K562 (cell line): ENCODE data around the gene SPINK4. TPM values are rescaled to one million over a fixed set of nuclear protein-coding genes. Genes with fewer than 3 reads are reported as not detected.
A peak's percentile ranks its signal among the peaks of the same experiment; 100 is the strongest.

Experiments used
- ATAC-seq: fragments of 200-7000 bp; cut with Tn5 transposase; 3 replicates; pipeline ENCODE4 v1.9.1; 2020; ENCODE audit warnings: moderate library complexity
- BruUV-seq: library from RNA; stranded (reverse); fragments of 400-500 nt; replicated peaks from 2 replicates; lab custom pipeline; 2021; lab: Mats Ljungman, UMichigan
- CTCF ChIA-PET: fragments of 300-600 bp; formaldehyde crosslinking; extraction: SDS; loops from one replicate; lab custom pipeline; 2021; ENCODE audit warnings: low intra/inter-chr PET ratio; lab: Yijun Ruan, JAX
- POLR2A ChIA-PET: fragments of 300-600, 350-650 bp; sonication (Branson Sonifier 250); formaldehyde crosslinking; extraction: SDS; loops from one replicate; lab custom pipeline; 2021; ENCODE audit warnings: antibody characterized with exemption, inconsistent platforms; lab: Yijun Ruan, JAX
- DNase-seq, 4 experiments: peaks; one replicate each; pipeline versions ENCODE4 v3.0.0 to v3.0.0-alpha.2; 2011 to 2018; ENCODE audit warnings: low spot score in 3 of 4, mixed read lengths in 3 of 4; ENCODE audit errors: extremely low read depth in 1 of 4
- FAIRE-seq: peaks from 2 replicates; lab custom pipeline; 2011; peaks lifted over from hg19 to GRCh38; lab: Jason Lieb, UNC
- H2AFZ ChIP-seq: 2 replicates; pipeline ENCODE4 v1.6.0; 2011; ENCODE audit warnings: low read depth, low read length, control low read depth, inconsistent platforms
- H3K27ac ChIP-seq: fragments of 200-600 bp; 3 replicates; pipeline ENCODE4 v1.8.0; 2011; ENCODE audit warnings: low read depth, mild to moderate bottlenecking, control low read depth, inconsistent platforms, low read length, moderate library complexity, mixed read lengths; ENCODE audit errors: extremely low read depth
- H3K27me3 ChIP-seq, 2 experiments: fragments of 300-600 bp in 1 of 2; 2 replicates in 1 of 2; 3 replicates in 1 of 2; pipeline versions ENCODE4 v1.6.0 to v1.8.0; 2011; ENCODE audit warnings: inconsistent platforms in 2 of 2, low read length in 2 of 2, mild to moderate bottlenecking in 1 of 2, mixed read lengths in 1 of 2, moderate library complexity in 1 of 2; ENCODE audit not compliant: control insufficient read depth in 2 of 2, insufficient read depth in 2 of 2
- H3K36me3 ChIP-seq: fragments of 300-600 bp; 3 replicates; pipeline ENCODE4 v1.8.0; 2011; ENCODE audit warnings: mild to moderate bottlenecking, low read length, inconsistent platforms; ENCODE audit not compliant: control insufficient read depth, insufficient read depth
- H3K4me1 ChIP-seq, 2 experiments: fragments of 200-600 bp in 1 of 2; replicated peaks in 1 of 2; 2 replicates in 1 of 2; 3 replicates in 1 of 2; pipeline versions ENCODE4 v1.5.1 to v1.8.0; 2011; ENCODE audit warnings: inconsistent platforms in 2 of 2, low read length in 2 of 2, mild to moderate bottlenecking in 1 of 2, mixed read lengths in 1 of 2, moderate library complexity in 1 of 2; ENCODE audit not compliant: control insufficient read depth in 2 of 2, insufficient read depth in 2 of 2
- H3K4me2 ChIP-seq: 2 replicates; pipeline ENCODE4 v1.6.1; 2011; ENCODE audit warnings: low read length, control low read depth, inconsistent platforms, mixed read lengths; ENCODE audit not compliant: insufficient read depth
- H3K4me3 ChIP-seq: fragments of 200-600 bp; sonication (generic), shearing (Covaris generic); 2 replicates; pipeline ENCODE4 v1.5.1; 2016; ENCODE audit warnings: control low read depth, inconsistent platforms
- H3K79me2 ChIP-seq: fragments of 200-600 bp; 3 replicates; pipeline ENCODE4 v1.8.0; 2011; ENCODE audit warnings: low read length, inconsistent platforms; ENCODE audit not compliant: control insufficient read depth, insufficient read depth
- H3K9ac ChIP-seq, 2 experiments: 2 replicates each; pipeline versions ENCODE4 v1.6.0 to v1.6.1; 2011; ENCODE audit warnings: low read depth in 2 of 2, low read length in 2 of 2, control low read depth in 1 of 2, inconsistent platforms in 1 of 2, mild to moderate bottlenecking in 1 of 2, mixed read lengths in 1 of 2; ENCODE audit not compliant: insufficient read depth in 1 of 2
- H3K9me1 ChIP-seq: one replicate; pipeline ENCODE4 v1.6.0; 2011; ENCODE audit warnings: inconsistent platforms, mild to moderate bottlenecking, low read length, moderate library complexity; ENCODE audit not compliant: control insufficient read depth, insufficient read depth
- H3K9me3 ChIP-seq: replicated peaks from 2 replicates; pipeline ENCODE4 v1.5.1; 2011; ENCODE audit warnings: low read depth, low read length, inconsistent platforms; ENCODE audit not compliant: control insufficient read depth, insufficient read depth
- H4K20me1 ChIP-seq: replicated peaks from 2 replicates; pipeline ENCODE4 v1.6.1; 2011; ENCODE audit warnings: low read length, inconsistent platforms, mixed read lengths; ENCODE audit not compliant: control insufficient read depth, insufficient read depth
- CREM ChIP-seq: IDR thresholded peaks from 2 replicates; pipeline ENCODE4 v1.6.1; 2014; ENCODE audit warnings: antibody characterized with exemption, low read depth
- FIP1L1 ChIP-seq: fragments of 200-400 bp; formaldehyde crosslinking; IDR thresholded peaks from 2 replicates; pipeline ENCODE4 v1.6.1; 2018; ENCODE audit warnings: mild to moderate bottlenecking, low read depth, low read length; ENCODE audit not compliant: poor library complexity, severe bottlenecking
- HDAC1 ChIP-seq, 2 experiments: fragments of 450-650 bp; IDR thresholded peaks; 2 replicates each; pipeline ENCODE4 v1.6.1; 2016 to 2017; ENCODE audit warnings: inconsistent platforms in 1 of 2, mild to moderate bottlenecking in 1 of 2, moderate library complexity in 1 of 2
- HMGN3 ChIP-seq: IDR thresholded peaks from 2 replicates; pipeline ENCODE4 v1.6.1; 2011; ENCODE audit warnings: borderline replicate concordance, low read depth, mild to moderate bottlenecking, mixed read lengths, low read length; ENCODE audit not compliant: insufficient read length; ENCODE audit errors: extremely low read depth
- NKRF ChIP-seq: fragments of 450-650 bp; IDR thresholded peaks from 2 replicates; pipeline ENCODE4 v1.6.1; 2016; ENCODE audit warnings: borderline replicate concordance
- TSHZ1 ChIP-seq: fragments of 250-450 bp; sonication (Bioruptor Pico); IDR thresholded peaks from 2 replicates; pipeline ENCODE4 v1.4.0; 2020; ENCODE audit warnings: mild to moderate bottlenecking, moderate library complexity
- ZC3H4 ChIP-seq: sonication (generic); formaldehyde crosslinking; IDR thresholded peaks from 2 replicates; pipeline ENCODE4 v1.9.0; 2021; ENCODE audit warnings: missing genetic modification reagents, borderline replicate concordance
- ZHX1 ChIP-seq: fragments of 150-350 bp; conservative IDR thresholded peaks from 2 replicates; pipeline ENCODE4 v1.6.1; 2014; ENCODE audit warnings: low read length
- ZNF143 ChIP-seq: sonication (generic); formaldehyde crosslinking; IDR thresholded peaks from 2 replicates; pipeline ENCODE4 v1.9.0; 2022; ENCODE audit warnings: mild to moderate bottlenecking, missing genetic modification reagents
- ZNF583 ChIP-seq: fragments of 250-450 bp; sonication (Bioruptor Pico); IDR thresholded peaks from 2 replicates; pipeline ENCODE4 v1.4.0; 2020
- WGBS: fragments of 100-300 bp; shearing (Covaris generic); methylation state at CpG from one replicate; pipeline ENCODE4 v1.1.6; 2016; ENCODE audit warnings: low coverage, mixed read lengths; ENCODE audit not compliant: insufficient coverage; ENCODE audit errors: missing lambda C conversion rate; 5-methylcytosine and 5-hydroxymethylcytosine counted together
- in situ Hi-C: fragments of 300-500 bp; cut with MboI; formaldehyde crosslinking; loops from 4 replicates; pipeline ENCODE4 v1.15.0; 2018; ENCODE audit warnings: inconsistent platforms, mixed read lengths
- intact Hi-C: fragments of 100-400 bp; cut with micrococcal nuclease; formaldehyde crosslinking; loops from 2 replicates; pipeline ENCODE4 v1.14.2; 2022
- polyA plus RNA-seq, 8 experiments: library from polyadenylated mRNA; depleted of rRNA in 4 of 8; stranded (reverse) in 5 of 8; unstranded in 3 of 8; fragments of >200 nt; fragmentation: Nextera tagmentation in 2 of 8; fragmentation: Illumina TruSeq in 1 of 8; extraction: Ambion mirVana in 2 of 8; extraction: Trizol in 1 of 8; gene quantifications; 2 replicates each; pipeline versions ENCODE4 v1.2.1 to v1.2.3, GENCODE V29; 2011 to 2014; ENCODE audit warnings: inconsistent platforms in 1 of 8, missing spikeins in 1 of 8
- total RNA-seq, 7 experiments: library from RNA; depleted of rRNA in 6 of 7; stranded (reverse); fragments of >200 nt in 6 of 7; fragmentation: Illumina TruSeq in 2 of 7; extraction: Trizol in 2 of 7; gene quantifications; 2 replicates each; pipeline versions ENCODE4 v1.2.1 to v1.2.3, GENCODE V29; 2011 to 2021; ENCODE audit warnings: low replicate concordance in 1 of 7

The SPINK4 gene
- total and polyA plus RNA-seq, 9 of the 15 experiments (the other 6 are each of a cell fraction or from before 2014, with no cell fraction given) = 0.74 to 5.5 (median 2.1) TPM; not detected in 2

- TF ChIP-seq HMGN3 = peak; percentile 43
- TF ChIP-seq FIP1L1 = peak; percentile 1
- TF ChIP-seq, all 486 proteins: peak for 59
Observed at GRCh38 chr9:33264473-33265177, 24.7 kb downstream of the SPINK4 start, which contains the start of the genes BAG1 and CHMP5 (continued).

GRCh38 chr9:33265211-33265865, 25.4 kb downstream of the SPINK4 start:
- H3K4me1 ChIP-seq = peaks cover 5 to 26% of the 10 kb centered on the region in 2 experiments; a peak in 3 of 5 replicates
- 5% methylated on average over 7 of the region's 13 CpGs for WGBS
- H3K79me2 ChIP-seq = peaks cover 57% of the 10 kb centered on the region
- ATAC-seq = no peak
- no peaks in the 10 kb centered on the region for H4K20me1 ChIP-seq
- H2AFZ ChIP-seq = peak overlapping the region; percentile 76
- H3K27ac ChIP-seq = peak overlapping the region; percentile 83
- DNase-seq = no peak
- in situ Hi-C loops = no loop called here
- no peaks in the 10 kb centered on the region for H3K9me3 ChIP-seq
- H3K4me3 ChIP-seq = peak overlapping the region; percentile 80
- no TSS peak for BruUV-seq
- H3K9me1 ChIP-seq = no peaks in the 10 kb centered on the region
- H3K36me3 ChIP-seq = peaks cover 57% of the 10 kb centered on the region
- POLR2A ChIA-PET = no interaction called here
- peak overlapping the region; percentile 100 for H3K4me2 ChIP-seq
- intact Hi-C loops = no loop called here
- H3K9ac ChIP-seq = peak overlapping the region; percentile 88 to 97
- TF ChIP-seq ZC3H4 (CRISPR knock-in tag) = peak; percentile 59; the same call in 1 of the 2 replicates
- no peak for TF ChIP-seq TSHZ1 (CRISPR knock-in tag)
- TF ChIP-seq ZNF583 (CRISPR knock-in tag) = no peak
- no peak for TF ChIP-seq ZNF143 (CRISPR knock-in tag)
- TF ChIP-seq NKRF = peak; percentile 59; the same call in 1 of the 2 replicates
- no peak for TF ChIP-seq ZHX1
- 0 out of 2 replicates have a peak, but pooled peaks have one; percentile 1 for TF ChIP-seq CREM
- peak in 1 of 2 experiments; percentile 55; a peak in 1 of 4 replicates for TF ChIP-seq HDAC1 (IDR thresholded peaks at IDR 0.05)
- TF ChIP-seq, all 486 proteins: peak for 4
- no peak for FAIRE-seq
- no peaks in the 10 kb centered on the region for H3K27me3 ChIP-seq
- CTCF ChIA-PET = no interaction called here
